Spleen (tissue), 11 donors: ENCODE data around the gene ZPLD1. TPM values are rescaled to one million over a fixed set of nuclear protein-coding genes. Genes with fewer than 3 reads are reported as not detected.

Source experiments
- DNase-seq: peaks from one replicate; pipeline ENCODE4 v3.0.0-alpha.2; 2020
- H3K27ac ChIP-seq, 8 donors: fragments of 200-600 bp; sonication (generic) in 7 of 8; 1 replicate in 4 of 8; 2 replicates in 4 of 8; pipeline versions ENCODE4 v1.5.0 to v1.8.0; 2016 to 2021; ENCODE audit warnings: inconsistent platforms in 4 of 8, mild to moderate bottlenecking in 4 of 8, moderate library complexity in 1 of 8
- H3K27me3 ChIP-seq, 7 donors: fragments of 200-600 bp; sonication (generic) in 6 of 7; replicated peaks in 1 of 7; 1 replicate in 4 of 7; 2 replicates in 3 of 7; pipeline versions ENCODE4 v1.5.0 to v1.8.0; 2016 to 2021; ENCODE audit warnings: inconsistent platforms in 3 of 7, mild to moderate bottlenecking in 1 of 7
- H3K36me3 ChIP-seq, 6 donors: fragments of 200-600 bp; sonication (generic) in 5 of 6; 1 replicate in 4 of 6; 2 replicates in 2 of 6; pipeline versions ENCODE4 v1.5.0 to v1.8.0; 2016 to 2021; ENCODE audit warnings: inconsistent platforms in 2 of 6
- H3K4me1 ChIP-seq, 6 donors: fragments of 200-600 bp; sonication (generic) in 5 of 6; 1 replicate in 3 of 6; 2 replicates in 3 of 6; pipeline versions ENCODE4 v1.5.0 to v1.8.0; 2016 to 2021; ENCODE audit warnings: inconsistent platforms in 3 of 6
- H3K4me3 ChIP-seq, 8 donors: fragments of 200-600 bp; sonication (generic) in 7 of 8; 1 replicate in 4 of 8; 2 replicates in 4 of 8; pipeline versions ENCODE4 v1.5.0 to v1.8.0; 2016 to 2021; ENCODE audit warnings: inconsistent platforms in 4 of 8, mild to moderate bottlenecking in 4 of 8, moderate library complexity in 2 of 8
- H3K9me3 ChIP-seq, 8 donors: fragments of 200-600 bp; sonication (generic) in 7 of 8; 1 replicate in 4 of 8; 2 replicates in 4 of 8; pipeline versions ENCODE4 v1.5.0 to v1.8.0; 2016 to 2021; ENCODE audit warnings: inconsistent platforms in 4 of 8
- CTCF ChIP-seq, 11 experiments: fragments of 200-600 bp in 7 of 11; fragments of 450-650 bp in 4 of 11; sonication (generic) in 4 of 11; IDR thresholded peaks in 8 of 11; conservative IDR thresholded peaks in 3 of 11; 1 replicate in 7 of 11; 2 replicates in 4 of 11; pipeline versions ENCODE4 v1.4.0 to v1.8.0; 2016 to 2021; ENCODE audit warnings: antibody characterized with exemption in 11 of 11, inconsistent platforms in 4 of 11, mild to moderate bottlenecking in 1 of 11
- POLR2A ChIP-seq, 3 donors: fragments of 450-650 bp; IDR thresholded peaks; one replicate each; pipeline ENCODE4 v1.5.1; 2017; ENCODE audit warnings: antibody characterized with exemption in 3 of 3, mild to moderate bottlenecking in 1 of 3
- POLR2AphosphoS5 ChIP-seq, 3 donors: sonication (generic); formaldehyde crosslinking; IDR thresholded peaks; one replicate each; pipeline ENCODE4 v1.5.1; 2017; ENCODE audit warnings: antibody characterized with exemption in 3 of 3
- WGBS, 5 donors: extraction: QIAGEN DNeasy Blood & Tissue Kit in 3 of 5; methylation state at CpG; one replicate each; pipeline versions ENCODE4 v1.1.5 to v1.1.7; 2013 to 2018; 5-methylcytosine and 5-hydroxymethylcytosine counted together
- intact Hi-C: fragments of 100-400 bp; cut with DNase I; formaldehyde crosslinking; loops from one replicate; pipeline ENCODE4 v1.15.0; 2023; ENCODE audit warnings: low total_unique reads
- polyA plus RNA-seq, 3 donors: library from polyadenylated mRNA; stranded (reverse); fragments of 200-250 nt; gene quantifications; one replicate each; pipeline ENCODE4 v1.2.1, GENCODE V29; 2013
- total RNA-seq, 7 donors: library from RNA; depleted of rRNA in 3 of 7; stranded (reverse); fragments of >200 nt in 3 of 7; fragmentation: NEBNext Ultra II Directional in 4 of 7; extraction: Animal tissue kit (Norgen Biotek cat#: 25700) in 4 of 7; gene quantifications; one replicate each; pipeline versions ENCODE4 v1.1.0 to v1.2.1, GENCODE V29; 2016 to 2021
- donor health status: healthy with polysubstance abuse.
- donor health status: DM: no; HTN: no; CAD: no; lungs with moderate emphysema.
- donor health status: DM: no; HTN: no; CAD: no.
- donor health status: Bipolar disorder and iron deficiency.
- donor health status: healthy.
- donor health status: DM: no; HTN: no; CAD: no.
- donor health status: DM: yes; HTN: yes; CAD: no.

Gene ZPLD1
- total and polyA plus RNA-seq, 10 donors: 0.03 TPM; not detected in 9

- TF ChIP-seq POLR2AphosphoS5 (IDR thresholded peaks at IDR 0.05) (no peak), CTCF (IDR thresholded peaks at IDR 0.05 in 8 of 11, conservative IDR thresholded peaks at IDR 0.05 in 3 of 11) (no peak), POLR2A (IDR thresholded peaks at IDR 0.05) (no peak)
- H3K4me1 ChIP-seq: no peaks in the 10 kb centered on the region
- intact Hi-C loops: no loop called here
- no peaks in the 10 kb centered on the region for H3K36me3 ChIP-seq
- no peak for DNase-seq
- no peak overlapping the region for H3K4me3 ChIP-seq
- no peaks in the 10 kb centered on the region for H3K27me3 ChIP-seq
- no peaks in the 10 kb centered on the region for H3K9me3 ChIP-seq
- H3K27ac ChIP-seq: no peak overlapping the region
Measured at GRCh38 chr3:102473648-102474047, 38.8 kb downstream of the ZPLD1 start.

DNA sequence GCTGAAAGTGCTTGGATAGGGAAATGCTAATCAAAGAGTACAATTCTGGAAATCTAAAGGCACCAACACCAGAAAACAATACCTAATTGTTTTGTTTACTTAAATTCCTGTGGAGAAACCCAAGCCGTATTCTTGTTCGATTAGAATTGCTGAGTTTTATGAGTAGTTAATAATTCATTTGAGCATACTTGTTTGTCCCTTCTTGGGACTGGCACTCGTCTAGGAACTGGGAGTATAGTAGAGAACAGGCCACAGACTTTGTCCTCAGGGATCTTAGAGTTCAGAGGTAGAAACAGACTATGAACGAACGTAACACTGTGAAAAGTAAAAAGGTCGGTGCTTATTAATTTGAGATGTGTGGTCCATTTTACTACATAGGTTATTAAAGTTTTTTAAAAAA, 39.4 kb downstream of the ZPLD1 start:
- Histone ChIP-seq H3K4me3 (no peak overlapping the region), H3K27me3 (no peaks in the 10 kb centered on the region), H3K9me3 (no peaks in the 10 kb centered on the region), H3K27ac (no peak overlapping the region), H3K36me3 (no peaks in the 10 kb centered on the region), H3K4me1 (no peaks in the 10 kb centered on the region)
- no peak for DNase-seq
- intact Hi-C loops: no loop called here
- TF ChIP-seq POLR2A (IDR thresholded peaks at IDR 0.05) (no peak), POLR2AphosphoS5 (IDR thresholded peaks at IDR 0.05) (no peak), CTCF (IDR thresholded peaks at IDR 0.05 in 8 of 11, conservative IDR thresholded peaks at IDR 0.05 in 3 of 11) (no peak)
- WGBS, 5 donors: 85 to 89% (median 87%) methylated on average over 6 of the region's 6 CpGs

DNA sequence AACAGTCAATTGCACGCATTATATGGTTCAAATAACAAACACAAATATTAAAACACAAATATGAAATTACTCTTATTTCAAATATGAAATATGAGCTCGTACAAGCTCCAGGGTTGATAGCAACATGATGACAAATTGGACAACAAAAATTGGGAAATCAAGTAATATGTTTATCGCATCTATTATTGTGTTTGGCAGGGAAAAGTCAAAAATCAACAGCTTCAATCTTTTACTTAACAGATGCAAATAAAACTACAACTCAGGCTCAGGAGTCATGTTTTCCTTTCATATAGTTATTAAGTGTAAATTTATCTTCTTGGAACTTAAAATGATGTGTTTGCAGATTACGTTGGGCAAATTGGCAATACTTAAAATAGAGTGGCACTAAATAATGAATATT, 41.4 kb downstream of the ZPLD1 start:
- no peak for DNase-seq
- 77 to 87% (median 87%) methylated on average over 4 of the region's 4 CpGs for WGBS, 5 donors
- intact Hi-C loops: no loop called here
- Histone ChIP-seq H3K36me3 (no peaks in the 10 kb centered on the region), H3K9me3 (no peaks in the 10 kb centered on the region), H3K27ac (no peak overlapping the region), H3K27me3 (no peaks in the 10 kb centered on the region), H3K4me3 (no peak overlapping the region), H3K4me1 (peaks cover 0 to 3% (median 0%) of the 10 kb centered on the region in 6 donors)
- TF ChIP-seq POLR2A (IDR thresholded peaks at IDR 0.05): no peak

- H3K4me1 ChIP-seq: peaks cover 0 to 4% (median 0%) of the 10 kb centered on the region in 6 donors
- WGBS, 5 donors: 81 to 97% (median 89%) methylated on average over 1 of the region's 1 CpG
- TF ChIP-seq POLR2A (IDR thresholded peaks at IDR 0.05): no peak
- no peak for TF ChIP-seq CTCF (IDR thresholded peaks at IDR 0.05 in 8 of 11, conservative IDR thresholded peaks at IDR 0.05 in 3 of 11)
- TF ChIP-seq POLR2AphosphoS5 (IDR thresholded peaks at IDR 0.05): no peak
- no peaks in the 10 kb centered on the region for H3K9me3 ChIP-seq
- DNase-seq: no peak
- H3K4me3 ChIP-seq: no peak overlapping the region
- intact Hi-C loops: no loop called here
- no peaks in the 10 kb centered on the region for H3K36me3 ChIP-seq
- no peaks in the 10 kb centered on the region for H3K27me3 ChIP-seq
- no peak overlapping the region for H3K27ac ChIP-seq
Measured at GRCh38 chr3:102478160-102478559, 43.3 kb downstream of the ZPLD1 start.

GRCh38 chr3:102480139-102480538, 45.3 kb downstream of the ZPLD1 start:
- H3K27ac ChIP-seq: no peak overlapping the region
- intact Hi-C loops: no loop called here

More at GRCh38 chr3:102480139-102480538, 45.3 kb downstream of the ZPLD1 start:
- Histone ChIP-seq H3K36me3 (no peaks in the 10 kb centered on the region), H3K4me1 (peaks cover 0 to 4% (median 0%) of the 10 kb centered on the region in 6 donors), H3K9me3 (no peaks in the 10 kb centered on the region), H3K27me3 (no peaks in the 10 kb centered on the region), H3K4me3 (no peak overlapping the region)
- DNase-seq: no peak
- 46 to 74% (median 56%) methylated on average over 2 of the region's 2 CpGs for WGBS, 5 donors
- TF ChIP-seq POLR2AphosphoS5 (IDR thresholded peaks at IDR 0.05) (no peak), POLR2A (IDR thresholded peaks at IDR 0.05) (no peak), CTCF (IDR thresholded peaks at IDR 0.05 in 8 of 11, conservative IDR thresholded peaks at IDR 0.05 in 3 of 11) (no peak)
